ENCODE results near the gene SLC39A9. TPM values are rescaled to one million over a fixed set of nuclear protein-coding genes. Genes with fewer than 3 reads are reported as not detected.

SLC39A9 gene, protein sequence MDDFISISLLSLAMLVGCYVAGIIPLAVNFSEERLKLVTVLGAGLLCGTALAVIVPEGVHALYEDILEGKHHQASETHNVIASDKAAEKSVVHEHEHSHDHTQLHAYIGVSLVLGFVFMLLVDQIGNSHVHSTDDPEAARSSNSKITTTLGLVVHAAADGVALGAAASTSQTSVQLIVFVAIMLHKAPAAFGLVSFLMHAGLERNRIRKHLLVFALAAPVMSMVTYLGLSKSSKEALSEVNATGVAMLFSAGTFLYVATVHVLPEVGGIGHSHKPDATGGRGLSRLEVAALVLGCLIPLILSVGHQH
- total RNA-seq (10 to 100 TPM; 27.2 to 50.3 (median 35.3) TPM), polyA plus RNA-seq (10 to 100 TPM; 12.3 to 22.7 TPM), total RNA-seq (42.0 reads per million, percentile 67 among the genes with 10 or more reads in this experiment)

DNA sequence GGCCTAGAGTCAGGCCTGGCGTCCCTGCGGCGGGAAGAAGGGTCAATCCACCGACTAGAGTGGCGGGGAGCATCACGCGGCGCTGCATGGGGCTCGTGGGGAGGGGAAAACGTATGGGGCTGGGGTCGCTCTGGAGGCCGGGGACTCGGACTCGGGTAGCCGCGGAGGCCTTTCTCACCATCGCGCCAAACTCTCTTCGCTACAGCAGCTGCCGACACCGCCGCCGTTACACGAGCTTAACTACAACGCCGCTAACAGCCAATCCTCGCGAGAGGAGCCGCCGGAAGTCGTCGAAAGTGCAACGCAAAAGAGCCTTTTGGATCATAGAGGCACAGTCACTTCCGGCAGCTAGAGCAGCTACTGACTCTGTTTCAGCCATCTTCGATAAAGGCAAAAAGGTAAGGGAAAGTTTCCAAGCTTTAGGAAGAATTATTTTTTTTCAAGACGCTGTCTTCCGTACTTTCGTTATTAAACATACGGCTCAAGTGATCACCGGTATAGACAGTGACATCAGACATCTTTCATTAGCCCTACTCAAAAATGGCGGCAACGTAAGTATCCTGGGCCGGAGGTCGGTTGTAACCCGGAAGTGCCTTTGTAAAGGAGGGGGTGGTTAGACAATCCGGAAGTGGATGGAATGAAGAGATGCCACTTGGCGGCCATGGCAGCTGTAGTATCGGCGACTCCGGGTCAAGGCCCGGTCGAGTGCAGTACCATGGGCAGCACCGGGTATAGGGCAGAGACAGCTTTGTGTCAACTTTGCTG is at the start of gene SLC39A9, which contains the start of gene ERH:
Gene SLC39A9 (plus strand): TSS at position 640 of the 765 bp plus-strand sequence. CDS start 678 bp downstream, outside the sequence.
Gene ERH (minus strand): TSS at position 247 of the 765 bp plus-strand sequence. CDS start 66 bp downstream, at position 181.
- H3K4me3 ChIP-seq (ENCODE audit: low read length): peak within 1 kb of the TSS; percentile 81
- ChIA-PET POLR2A (interaction anchor here (0.5 to 2.4 kb wide), 14 partner anchors 10 to 1720 kb away, joined by 3 to 10 read pairs (median 4); partner anchors contain the start of genes COX16, EXD2 and SRSF5), CTCF (interaction anchor here (0.6 to 1.8 kb wide), 3 partner anchors 248 to 1146 kb away, joined by 3 read pairs; no protein-coding TSS in a partner anchor)
- ATAC-seq (peak; percentile 93), DNase-seq (peak; percentile 78 to 97 (median 94))
- peaks cover 0 to 30% (median 20%) of the 10 kb centered on the region in 5 donors for H3K36me3 Mint-ChIP-seq
- no peaks in the 10 kb centered on the region for H3K9me3 ChIP-seq (ENCODE audit: control insufficient read depth in 2 of 3, low read length in 3 of 3)
- peaks cover 31 to 52% of the 10 kb centered on the region in 2 donors for H3K4me1 ChIP-seq (ENCODE audit: control insufficient read depth in 2 of 2, insufficient read depth in 2 of 2, low read length in 2 of 2)
- peaks cover 10 to 32% (median 17%) of the 10 kb centered on the region in 3 experiments for H3K36me3 ChIP-seq (ENCODE audit: control insufficient read depth in 2 of 3, insufficient read depth in 3 of 3, low read length in 3 of 3)
- H3K4me3 Mint-ChIP-seq: peak within 1 kb of the TSS; percentile 89 to 100 (median 97)
- H3K27me3 Mint-ChIP-seq: no peaks in the 10 kb centered on the region
- intact Hi-C loops (cut with micrococcal nuclease): loop anchor here (1.0 to 10.0 kb wide), 16 partner anchors 44 to 1724 kb away; partner anchors contain the start of genes EXD2 (in 2 of the 2), ZFYVE26 (in 2 of the 2), COX16 (in 1 of the 2) and DCAF5 (in 1 of the 2)
- H3K9me3 Mint-ChIP-seq: no peaks in the 10 kb centered on the region
- H3K27ac ChIP-seq (ENCODE audit: low read depth, low read length): peak within 1 kb of the TSS; percentile 86
- no peaks in the 10 kb centered on the region for H3K27me3 ChIP-seq (ENCODE audit: control insufficient read depth in 2 of 2, insufficient read depth in 2 of 2, low read length in 2 of 2)
- H3K4me1 Mint-ChIP-seq: peaks cover 39 to 93% (median 73%) of the 10 kb centered on the region in 7 donors
- H3K27ac Mint-ChIP-seq: peak within 1 kb of the TSS; percentile 98 to 100 (median 100)

DNA sequence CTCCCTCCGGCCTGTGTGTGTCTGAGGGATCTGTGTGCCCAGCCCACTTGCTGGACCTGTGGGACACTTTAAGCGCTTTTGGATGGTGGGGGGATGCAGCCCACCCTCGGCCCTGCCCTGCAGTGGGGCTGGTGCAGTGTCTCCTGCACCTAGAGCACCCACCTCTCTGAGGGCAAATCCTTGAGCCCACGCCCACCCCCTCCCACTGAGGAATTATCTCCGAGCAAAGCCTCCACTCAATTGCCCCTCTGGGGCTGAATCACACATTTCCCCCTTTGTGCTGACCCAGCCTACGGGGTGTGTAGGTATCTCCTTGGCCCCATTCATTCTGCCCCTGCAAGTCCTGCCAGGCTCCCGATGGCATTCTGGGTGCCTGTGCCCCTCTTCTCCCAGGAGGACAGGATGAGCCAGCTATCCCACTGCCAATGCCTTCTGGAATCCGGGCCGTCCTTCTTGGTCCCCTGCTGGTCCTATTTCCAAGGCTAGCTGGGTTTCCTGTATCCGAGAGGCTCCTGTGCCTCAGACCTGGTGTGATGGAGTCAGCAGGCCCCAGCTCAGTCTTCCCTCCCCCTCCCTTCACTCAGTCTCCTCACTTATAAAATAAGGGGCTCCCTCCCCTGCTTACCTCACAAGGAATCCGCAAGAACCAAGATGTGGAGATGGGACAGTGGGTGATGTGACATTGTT is 49.3 kb upstream of the SLC39A9 start:
- CTCF ChIA-PET: no interaction called here
- intact Hi-C loops (cut with micrococcal nuclease): no loop called here

DNA sequence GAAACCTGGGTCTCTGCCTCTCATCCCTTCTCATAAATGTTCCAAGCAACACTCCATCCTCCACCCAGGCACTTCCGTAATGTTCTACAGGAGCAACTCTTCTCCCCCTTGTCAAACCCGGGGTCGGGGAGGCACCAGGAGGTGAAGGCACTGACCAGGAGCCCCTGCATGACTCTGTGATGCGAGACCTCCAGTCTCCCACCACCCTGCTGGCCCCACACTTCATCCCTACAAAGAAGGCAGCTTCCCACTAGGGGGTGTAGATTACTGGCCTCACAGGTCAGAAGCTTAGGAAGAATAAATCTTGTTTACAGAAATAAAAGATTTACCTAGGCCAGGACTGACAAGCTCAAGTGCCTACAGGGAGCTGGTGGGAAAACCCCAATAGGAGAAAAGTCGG is 47.6 kb upstream of the SLC39A9 start:
- Mint-ChIP-seq H3K4me1 (peaks cover 6 to 17% (median 9%) of the 10 kb centered on the region in 7 donors), H3K36me3 (peaks cover 0 to 4% (median 0%) of the 10 kb centered on the region in 5 donors), H3K27me3 (peaks cover 0 to 19% (median 0%) of the 10 kb centered on the region in 5 donors), H3K9me3 (peaks cover 0 to 2% (median 0%) of the 10 kb centered on the region in 11 donors), H3K27ac (no peak overlapping the region), H3K4me3 (no peak overlapping the region)
- POLR2A ChIA-PET: no interaction called here
- no peak overlapping the region for H3K4me3 ChIP-seq (ENCODE audit: low read length)
- H3K27ac ChIP-seq (ENCODE audit: low read depth, low read length): no peak overlapping the region
- H3K4me1 ChIP-seq (ENCODE audit: control insufficient read depth in 2 of 2, insufficient read depth in 2 of 2, low read length in 2 of 2): peaks cover 4 to 9% of the 10 kb centered on the region in 2 donors
- CTCF ChIA-PET: no interaction called here
- intact Hi-C loops (cut with micrococcal nuclease): no loop called here
- H3K9me3 ChIP-seq (ENCODE audit: control insufficient read depth in 2 of 3, low read length in 3 of 3): no peaks in the 10 kb centered on the region
- no peaks in the 10 kb centered on the region for H3K27me3 ChIP-seq (ENCODE audit: control insufficient read depth in 2 of 2, insufficient read depth in 2 of 2, low read length in 2 of 2)
- DNase-seq (no peak), ATAC-seq (no peak)
- no peaks in the 10 kb centered on the region for H3K36me3 ChIP-seq (ENCODE audit: control insufficient read depth in 2 of 3, insufficient read depth in 3 of 3, low read length in 3 of 3)

More for the DNA sequence above, 49.3 kb upstream of the SLC39A9 start:
- DNase-seq (no peak), ATAC-seq (no peak)
- no peaks in the 10 kb centered on the region for H3K36me3 ChIP-seq (ENCODE audit: control insufficient read depth in 2 of 3, insufficient read depth in 3 of 3, low read length in 3 of 3)
- Mint-ChIP-seq H3K36me3 (peaks cover 0 to under 1% (median 0%) of the 10 kb centered on the region in 5 donors), H3K4me3 (no peak overlapping the region), H3K4me1 (peaks cover 0 to 4% (median 2%) of the 10 kb centered on the region in 7 donors), H3K9me3 (peaks cover 0 to under 1% (median 0%) of the 10 kb centered on the region in 11 donors), H3K27me3 (peaks cover 0 to 19% (median 0%) of the 10 kb centered on the region in 5 donors), H3K27ac (no peak overlapping the region)
- peaks cover 0 to 4% of the 10 kb centered on the region in 2 donors for H3K4me1 ChIP-seq (ENCODE audit: control insufficient read depth in 2 of 2, insufficient read depth in 2 of 2, low read length in 2 of 2)
- POLR2A ChIA-PET: no interaction called here
- no peak overlapping the region for H3K4me3 ChIP-seq (ENCODE audit: low read length)
- H3K27ac ChIP-seq (ENCODE audit: low read depth, low read length): no peak overlapping the region
- no peaks in the 10 kb centered on the region for H3K27me3 ChIP-seq (ENCODE audit: control insufficient read depth in 2 of 2, insufficient read depth in 2 of 2, low read length in 2 of 2)
- no peaks in the 10 kb centered on the region for H3K9me3 ChIP-seq (ENCODE audit: control insufficient read depth in 2 of 3, low read length in 3 of 3)

DNA sequence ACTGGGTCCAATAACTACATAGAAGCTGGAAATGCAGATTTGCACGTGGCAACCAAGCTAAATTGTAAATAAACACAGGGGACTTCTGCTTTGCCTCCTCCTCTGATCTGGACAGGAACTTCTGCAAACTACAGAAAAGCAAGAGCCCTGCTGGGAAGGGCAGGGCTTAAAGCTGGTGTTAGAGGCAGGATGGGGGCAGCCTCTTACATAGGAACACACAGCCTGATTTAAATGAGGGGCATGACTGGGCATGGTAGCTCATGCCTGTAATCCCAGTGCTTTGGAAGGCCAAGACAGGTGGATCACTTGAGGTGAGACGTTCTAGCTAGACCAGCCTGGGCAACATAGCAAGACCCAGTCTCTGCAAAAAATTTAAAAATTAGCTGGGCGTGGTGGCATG is 47.1 kb upstream of the SLC39A9 start:
- ATAC-seq (peak; percentile 21), DNase-seq (no peak)
- no peak overlapping the region for H3K27ac Mint-ChIP-seq
- Histone ChIP-seq H3K36me3 (ENCODE audit: control insufficient read depth in 2 of 3, insufficient read depth in 3 of 3, low read length in 3 of 3) (no peaks in the 10 kb centered on the region), H3K27me3 (ENCODE audit: control insufficient read depth in 2 of 2, insufficient read depth in 2 of 2, low read length in 2 of 2) (no peaks in the 10 kb centered on the region), H3K4me3 (ENCODE audit: low read length) (no peak overlapping the region), H3K4me1 (ENCODE audit: control insufficient read depth in 2 of 2, insufficient read depth in 2 of 2, low read length in 2 of 2) (peaks cover 4 to 9% of the 10 kb centered on the region in 2 donors), H3K27ac (ENCODE audit: low read depth, low read length) (no peak overlapping the region), H3K9me3 (ENCODE audit: control insufficient read depth in 2 of 3, low read length in 3 of 3) (no peaks in the 10 kb centered on the region)
- peaks cover 0 to 2% (median 0%) of the 10 kb centered on the region in 11 donors for H3K9me3 Mint-ChIP-seq
- peaks cover 0 to 4% (median 0%) of the 10 kb centered on the region in 5 donors for H3K36me3 Mint-ChIP-seq
- peaks cover 6 to 17% (median 9%) of the 10 kb centered on the region in 7 donors for H3K4me1 Mint-ChIP-seq
- intact Hi-C loops (cut with micrococcal nuclease): no loop called here
- CTCF ChIA-PET: no interaction called here
- peaks cover 0 to 19% (median 0%) of the 10 kb centered on the region in 5 donors for H3K27me3 Mint-ChIP-seq
- POLR2A ChIA-PET: no interaction called here
- H3K4me3 Mint-ChIP-seq: no peak overlapping the region

DNA sequence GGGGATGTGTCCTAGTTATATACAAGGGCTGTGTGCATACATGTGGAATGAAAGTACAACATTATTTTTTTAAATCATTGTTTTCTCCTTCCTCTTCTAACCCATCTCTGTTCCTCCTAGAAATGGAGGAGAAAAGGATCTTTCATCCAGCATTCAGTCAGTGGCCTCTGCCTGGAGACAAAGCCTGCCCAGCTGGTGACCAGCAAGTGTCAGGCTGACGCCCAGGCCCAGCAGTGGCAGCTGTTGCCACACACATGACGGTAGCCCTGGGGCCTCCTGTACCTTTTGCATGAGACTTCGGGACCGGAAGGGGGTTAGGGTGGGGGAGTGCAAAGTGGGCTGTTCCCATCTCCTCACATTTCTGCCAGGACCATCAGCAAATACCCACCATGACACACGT is 46.6 kb upstream of the SLC39A9 start:
- H3K27ac ChIP-seq (ENCODE audit: low read depth, low read length): no peak overlapping the region
- intact Hi-C loops (cut with micrococcal nuclease): no loop called here
- H3K27me3 ChIP-seq (ENCODE audit: control insufficient read depth in 2 of 2, insufficient read depth in 2 of 2, low read length in 2 of 2): no peaks in the 10 kb centered on the region
- DNase-seq (no peak), ATAC-seq (no peak)
- no peak overlapping the region for H3K4me3 ChIP-seq (ENCODE audit: low read length)
- Mint-ChIP-seq H3K4me1 (peaks cover 6 to 17% (median 9%) of the 10 kb centered on the region in 7 donors), H3K4me3 (no peak overlapping the region), H3K27ac (peak overlapping the region in 1 of 9 donors; percentile 50), H3K27me3 (peaks cover 0 to 19% (median 0%) of the 10 kb centered on the region in 5 donors), H3K9me3 (peaks cover 0 to 2% (median 0%) of the 10 kb centered on the region in 11 donors), H3K36me3 (peaks cover 0 to 4% (median 0%) of the 10 kb centered on the region in 5 donors)
- H3K36me3 ChIP-seq (ENCODE audit: control insufficient read depth in 2 of 3, insufficient read depth in 3 of 3, low read length in 3 of 3): no peaks in the 10 kb centered on the region
- peaks cover 4 to 9% of the 10 kb centered on the region in 2 donors for H3K4me1 ChIP-seq (ENCODE audit: control insufficient read depth in 2 of 2, insufficient read depth in 2 of 2, low read length in 2 of 2)
- POLR2A ChIA-PET: no interaction called here
- no peaks in the 10 kb centered on the region for H3K9me3 ChIP-seq (ENCODE audit: control insufficient read depth in 2 of 3, low read length in 3 of 3)
- CTCF ChIA-PET: no interaction called here

DNA sequence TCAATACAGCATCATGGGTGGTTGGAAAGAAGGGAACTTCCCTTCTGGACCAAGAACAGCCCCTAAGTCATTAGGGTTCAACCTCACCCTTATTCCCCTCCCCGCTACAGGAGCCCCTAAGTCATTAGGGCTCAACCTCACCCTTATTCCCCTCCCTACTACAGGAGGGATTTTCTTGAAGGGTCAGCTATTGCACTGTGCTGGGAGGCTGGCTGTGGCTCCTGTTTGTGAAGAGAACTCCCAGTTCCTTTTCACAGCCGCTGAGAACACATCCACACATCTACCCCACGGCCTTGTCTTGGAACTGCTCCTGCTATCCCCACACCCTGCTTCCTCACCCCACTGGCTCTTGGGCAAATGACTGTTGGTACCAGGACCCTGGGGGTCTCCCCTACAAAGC is 45.3 kb upstream of the SLC39A9 start:
- Histone ChIP-seq H3K4me1 (ENCODE audit: control insufficient read depth in 2 of 2, insufficient read depth in 2 of 2, low read length in 2 of 2) (peaks cover 4 to 9% of the 10 kb centered on the region in 2 donors), H3K36me3 (ENCODE audit: control insufficient read depth in 2 of 3, insufficient read depth in 3 of 3, low read length in 3 of 3) (no peaks in the 10 kb centered on the region), H3K27me3 (ENCODE audit: control insufficient read depth in 2 of 2, insufficient read depth in 2 of 2, low read length in 2 of 2) (no peaks in the 10 kb centered on the region), H3K27ac (ENCODE audit: low read depth, low read length) (no peak overlapping the region), H3K4me3 (ENCODE audit: low read length) (no peak overlapping the region), H3K9me3 (ENCODE audit: control insufficient read depth in 2 of 3, low read length in 3 of 3) (no peaks in the 10 kb centered on the region)
- no peak overlapping the region for H3K4me3 Mint-ChIP-seq
- peaks cover 0 to 2% (median 0%) of the 10 kb centered on the region in 11 donors for H3K9me3 Mint-ChIP-seq
- H3K27me3 Mint-ChIP-seq: peaks cover 0 to 15% (median 0%) of the 10 kb centered on the region in 5 donors
- DNase-seq (no peak), ATAC-seq (no peak)
- intact Hi-C loops (cut with micrococcal nuclease): no loop called here
- ChIA-PET CTCF (no interaction called here), POLR2A (no interaction called here)
- H3K36me3 Mint-ChIP-seq: peaks cover 0 to 4% (median 0%) of the 10 kb centered on the region in 5 donors
- H3K27ac Mint-ChIP-seq: no peak overlapping the region
- H3K4me1 Mint-ChIP-seq: peaks cover 6 to 17% (median 9%) of the 10 kb centered on the region in 7 donors

Data from naive thymus-derived CD4-positive, alpha-beta T cell (primary cell).